AG09319 (cell line): ENCODE measurements around the gene CDK8.
"Not testable (repeated sequence)": the region's sequence is repeated elsewhere in the genome, so short reads cannot be mapped to it uniquely, and the experiment has no call there.

Source experiments
- DNase-seq: peaks from one replicate; pipeline ENCODE4 v3.0.0-alpha.2; 2010; ENCODE audit warnings: low read depth; ENCODE audit errors: extremely low read depth
- CTCF ChIP-seq: IDR thresholded peaks from 2 replicates; pipeline ENCODE4 v1.5.1; 2011; ENCODE audit warnings: low read depth, mild to moderate bottlenecking, inconsistent platforms, low read length, moderate library complexity

Gene CDK8

GRCh38 chr13:26262156-26262555 is 8.2 kb downstream of the CDK8 start:
- no peak for DNase-seq
- no peak for TF ChIP-seq CTCF

GRCh38 chr13:26266311-26266710 is 12.4 kb downstream of the CDK8 start:
- TF ChIP-seq CTCF: no peak
- DNase-seq: no peak

- DNase-seq: no peak
- TF ChIP-seq CTCF: no peak
These were observed 16.8 kb downstream of the CDK8 start for GRCh38 chr13:26270707-26271106.

- no peak for TF ChIP-seq CTCF
- DNase-seq: no peak
These were observed 18.7 kb downstream of the CDK8 start for GRCh38 chr13:26272621-26273020.

- no peak for TF ChIP-seq CTCF
- peak; percentile 11 for DNase-seq
These were observed 26.4 kb downstream of the CDK8 start for GRCh38 chr13:26280295-26280694.

- no peak for DNase-seq
- no peak for TF ChIP-seq CTCF
These were observed 26.9 kb downstream of the CDK8 start for GRCh38 chr13:26280822-26281221.

GRCh38 chr13:26285911-26286310 is 32.0 kb downstream of the CDK8 start:
- DNase-seq: not testable (repeated sequence)

GRCh38 chr13:26288838-26289237 is 34.9 kb downstream of the CDK8 start:
- not testable (repeated sequence) for DNase-seq

- DNase-seq: no peak
- TF ChIP-seq CTCF: no peak
These were observed 41.9 kb downstream of the CDK8 start for GRCh38 chr13:26295812-26296211.
